HG02588 (cell line): ENCODE measurements around the gene AGTPBP1.
"Not testable (repeated sequence)": the region's sequence is repeated elsewhere in the genome, so short reads cannot be mapped to it uniquely, and the experiment has no call there.

Source experiments
- ATAC-seq: cut with Tn5 transposase; IDR thresholded peaks from one replicate; pipeline ENCODE4 v1.9.1; 2021; ENCODE audit warnings: mild to moderate bottlenecking, moderate library complexity; ENCODE audit not compliant: unreplicated experiment

AGTPBP1 gene

GRCh38 chr9:85741875-85742596 is at the start of gene AGTPBP1:
Gene AGTPBP1, minus strand, starts transcription at chr9:85741954. Its CDS starts 29,421 bp downstream, at chr9:85712533.
- peak; percentile 83 for ATAC-seq

GRCh38 chr9:85786116-85786515 is 44.4 kb upstream of the AGTPBP1 start:
- ATAC-seq: not testable (repeated sequence)

GRCh38 chr9:85773844-85774243 is 32.1 kb upstream of the AGTPBP1 start:
- not testable (repeated sequence) for ATAC-seq

- not testable (repeated sequence) for ATAC-seq
Observed at GRCh38 chr9:85761802-85762201, 20.0 kb upstream of the AGTPBP1 start.

- not testable (repeated sequence) for ATAC-seq
Observed at GRCh38 chr9:85757716-85758115, 16.0 kb upstream of the AGTPBP1 start.

- ATAC-seq: not testable (repeated sequence)
Observed at GRCh38 chr9:85756216-85756615, 14.5 kb upstream of the AGTPBP1 start.

GRCh38 chr9:85746309-85746708 is 4.6 kb upstream of the AGTPBP1 start:
- no peak for ATAC-seq

- ATAC-seq: no peak
Observed at GRCh38 chr9:85745203-85745602, 3.4 kb upstream of the AGTPBP1 start.

GRCh38 chr9:85744480-85744879 is 2.7 kb upstream of the AGTPBP1 start:
- ATAC-seq: no peak

GRCh38 chr9:85743275-85744128 is 1.7 kb upstream of the AGTPBP1 start:
- ATAC-seq: no peak

- no peak for ATAC-seq
Observed at GRCh38 chr9:85742597-85742936, 813 bp upstream of the AGTPBP1 start.

- peak; percentile 42 for ATAC-seq
Observed at GRCh38 chr9:85741095-85741874, 469 bp downstream of the AGTPBP1 start.

- ATAC-seq: no peak
Observed at GRCh38 chr9:85740787-85741094, 1.0 kb downstream of the AGTPBP1 start.

GRCh38 chr9:85738509-85738908 is 3.2 kb downstream of the AGTPBP1 start:
- no peak for ATAC-seq

- ATAC-seq: no peak
Observed at GRCh38 chr9:85737671-85738070, 4.1 kb downstream of the AGTPBP1 start.

- no peak for ATAC-seq
Observed at GRCh38 chr9:85730916-85731630, 10.7 kb downstream of the AGTPBP1 start.

- ATAC-seq: no peak
Observed at GRCh38 chr9:85729882-85730281, 11.9 kb downstream of the AGTPBP1 start.

- ATAC-seq: no peak
Observed at GRCh38 chr9:85727500-85727899, 14.3 kb downstream of the AGTPBP1 start.

- no peak for ATAC-seq
Observed at GRCh38 chr9:85726737-85727136, 15.0 kb downstream of the AGTPBP1 start.

- ATAC-seq: no peak
Observed at GRCh38 chr9:85723215-85723614, 18.5 kb downstream of the AGTPBP1 start.

GRCh38 chr9:85719411-85719810 is 22.3 kb downstream of the AGTPBP1 start:
- ATAC-seq: not testable (repeated sequence)
